Brain pericyte (primary cell): Measurements from ENCODE around the gene PROZ.

Experiments
- DNase-seq: peaks from one replicate; pipeline ENCODE4 v3.0.0-alpha.2; 2012; ENCODE audit warnings: low read depth, low spot score

PROZ gene

GRCh38 chr13:113119822-113120189 is 38.6 kb upstream of the PROZ start:
- no peak for DNase-seq

GRCh38 chr13:113120300-113121182 is 37.9 kb upstream of the PROZ start:
- no peak for DNase-seq

- no peak for DNase-seq
Measured at GRCh38 chr13:113121183-113121927, 37.1 kb upstream of the PROZ start.

GRCh38 chr13:113121928-113122471 is 36.4 kb upstream of the PROZ start:
- no peak for DNase-seq

- DNase-seq = no peak
Measured at GRCh38 chr13:113122550-113123225, 35.8 kb upstream of the PROZ start, which contains the start of gene F10. Gene F10 (plus strand): TSS chr13:113122799. CDS start chr13:113122856, 57 bp downstream.

- DNase-seq = no peak
Measured at GRCh38 chr13:113123226-113124201, 34.9 kb upstream of the PROZ start.

GRCh38 chr13:113124211-113124970 is 34.1 kb upstream of the PROZ start:
- no peak for DNase-seq

- no peak for DNase-seq
Measured at GRCh38 chr13:113125506-113126264, 32.8 kb upstream of the PROZ start.

- no peak for DNase-seq
Measured at GRCh38 chr13:113126265-113127150, 31.9 kb upstream of the PROZ start.

- DNase-seq = no peak
Measured at GRCh38 chr13:113129480-113129879, 29.0 kb upstream of the PROZ start.

- DNase-seq = no peak
Measured at GRCh38 chr13:113129921-113130750, 28.3 kb upstream of the PROZ start.

GRCh38 chr13:113135281-113135760 is 23.1 kb upstream of the PROZ start:
- no peak for DNase-seq

- no peak for DNase-seq
Measured at GRCh38 chr13:113137691-113138298, 20.7 kb upstream of the PROZ start.

- no peak for DNase-seq
Measured at GRCh38 chr13:113138792-113139551, 19.5 kb upstream of the PROZ start.

GRCh38 chr13:113139577-113139976 is 18.9 kb upstream of the PROZ start:
- DNase-seq = no peak
